GM12801 (cell line): ENCODE results near the gene RPS15.

Experiments
- TF ChIP-seq, protein P1 (sequence below): IDR thresholded peaks from one replicate; pipeline ENCODE4 v1.5.1; 2011; ENCODE audit warnings: control low read depth; ENCODE audit not compliant: insufficient read length; ENCODE audit errors: extremely low read depth

The RPS15 gene

DNA sequence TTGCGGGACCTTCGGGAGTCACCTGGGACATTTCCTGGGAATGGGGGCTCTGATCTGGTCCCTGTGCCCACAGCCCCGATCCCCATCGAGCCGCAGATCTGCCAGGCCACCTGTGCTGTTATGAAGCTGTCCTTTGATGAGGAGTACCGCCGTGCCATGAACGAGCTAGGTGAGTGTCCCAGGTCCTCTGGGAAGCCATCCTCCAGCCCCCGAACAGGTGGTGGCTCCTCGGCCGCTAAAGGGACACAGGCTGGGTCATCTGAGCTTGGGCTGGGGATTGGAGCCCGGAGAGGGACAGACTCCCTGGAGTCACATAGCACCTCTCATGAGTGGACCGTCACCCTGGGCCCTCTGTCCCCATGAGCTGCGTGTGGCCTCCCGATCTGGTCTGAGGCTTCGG lies 19.7 kb downstream of the RPS15 start:
- TF ChIP-seq, protein P1, sequence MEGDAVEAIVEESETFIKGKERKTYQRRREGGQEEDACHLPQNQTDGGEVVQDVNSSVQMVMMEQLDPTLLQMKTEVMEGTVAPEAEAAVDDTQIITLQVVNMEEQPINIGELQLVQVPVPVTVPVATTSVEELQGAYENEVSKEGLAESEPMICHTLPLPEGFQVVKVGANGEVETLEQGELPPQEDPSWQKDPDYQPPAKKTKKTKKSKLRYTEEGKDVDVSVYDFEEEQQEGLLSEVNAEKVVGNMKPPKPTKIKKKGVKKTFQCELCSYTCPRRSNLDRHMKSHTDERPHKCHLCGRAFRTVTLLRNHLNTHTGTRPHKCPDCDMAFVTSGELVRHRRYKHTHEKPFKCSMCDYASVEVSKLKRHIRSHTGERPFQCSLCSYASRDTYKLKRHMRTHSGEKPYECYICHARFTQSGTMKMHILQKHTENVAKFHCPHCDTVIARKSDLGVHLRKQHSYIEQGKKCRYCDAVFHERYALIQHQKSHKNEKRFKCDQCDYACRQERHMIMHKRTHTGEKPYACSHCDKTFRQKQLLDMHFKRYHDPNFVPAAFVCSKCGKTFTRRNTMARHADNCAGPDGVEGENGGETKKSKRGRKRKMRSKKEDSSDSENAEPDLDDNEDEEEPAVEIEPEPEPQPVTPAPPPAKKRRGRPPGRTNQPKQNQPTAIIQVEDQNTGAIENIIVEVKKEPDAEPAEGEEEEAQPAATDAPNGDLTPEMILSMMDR: no peak

DNA sequence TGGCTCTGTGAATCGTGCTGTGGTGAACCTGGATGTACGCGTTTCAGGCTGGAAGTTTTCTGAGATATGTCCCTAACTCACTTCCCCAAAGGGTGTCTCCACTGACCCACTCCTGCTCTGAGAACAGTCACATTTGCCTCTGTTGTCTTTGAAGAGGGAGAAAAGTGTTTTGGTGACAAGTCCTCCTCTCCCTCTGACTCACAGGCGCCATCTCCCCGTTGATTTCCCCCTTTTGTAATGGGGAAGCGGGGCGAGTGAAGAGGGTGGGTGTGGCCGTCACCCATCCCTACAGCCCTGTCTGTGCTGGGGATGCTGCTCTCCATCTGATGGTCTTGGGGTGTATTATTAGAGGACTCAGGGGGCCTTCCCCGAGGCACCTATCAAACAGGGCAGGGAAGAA lies 21.3 kb downstream of the RPS15 start:
- TF ChIP-seq, protein P1: no peak

GRCh38 chr19:1460033-1460995 lies 22.1 kb downstream of the RPS15 start:
- TF ChIP-seq, protein P1: no peak

DNA sequence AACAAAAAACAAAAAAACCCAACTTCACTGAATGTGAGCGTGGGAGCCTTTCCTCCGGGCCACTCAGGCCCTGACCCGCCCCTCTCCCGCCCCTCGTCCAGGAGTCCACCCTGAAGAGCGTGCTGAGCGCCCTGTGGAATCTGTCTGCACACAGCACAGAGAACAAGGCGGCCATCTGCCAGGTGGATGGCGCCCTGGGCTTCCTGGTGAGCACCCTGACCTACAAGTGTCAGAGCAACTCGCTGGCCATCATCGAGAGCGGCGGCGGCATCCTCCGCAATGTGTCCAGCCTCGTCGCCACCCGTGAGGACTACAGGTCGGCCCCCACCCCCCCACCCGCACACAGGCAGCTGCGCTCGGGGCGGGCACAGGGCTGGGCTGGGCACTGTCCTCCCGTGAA lies 23.7 kb downstream of the RPS15 start:
- TF ChIP-seq, protein P1: no peak

DNA sequence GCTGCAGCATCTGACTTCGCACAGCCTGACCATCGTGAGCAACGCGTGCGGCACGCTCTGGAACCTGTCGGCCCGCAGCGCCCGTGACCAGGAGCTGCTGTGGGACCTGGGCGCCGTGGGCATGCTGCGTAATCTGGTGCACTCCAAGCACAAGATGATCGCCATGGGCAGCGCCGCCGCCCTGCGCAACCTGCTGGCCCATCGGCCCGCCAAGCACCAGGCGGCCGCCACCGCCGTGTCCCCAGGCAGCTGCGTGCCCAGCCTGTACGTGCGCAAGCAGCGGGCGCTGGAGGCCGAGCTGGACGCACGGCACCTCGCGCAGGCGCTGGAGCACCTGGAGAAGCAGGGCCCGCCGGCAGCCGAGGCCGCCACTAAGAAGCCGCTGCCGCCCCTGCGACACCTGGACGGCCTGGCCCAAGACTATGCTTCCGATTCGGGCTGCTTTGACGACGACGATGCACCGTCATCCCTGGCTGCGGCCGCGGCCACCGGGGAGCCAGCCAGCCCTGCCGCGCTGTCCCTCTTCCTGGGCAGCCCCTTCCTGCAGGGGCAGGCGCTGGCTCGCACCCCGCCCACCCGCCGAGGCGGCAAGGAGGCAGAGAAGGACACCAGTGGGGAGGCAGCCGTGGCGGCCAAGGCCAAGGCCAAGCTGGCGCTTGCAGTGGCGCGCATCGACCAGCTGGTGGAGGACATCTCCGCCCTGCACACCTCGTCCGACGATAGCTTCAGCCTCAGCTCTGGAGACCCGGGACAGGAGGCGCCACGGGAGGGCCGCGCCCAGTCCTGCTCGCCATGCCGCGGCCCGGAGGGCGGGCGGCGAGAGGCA lies 27.2 kb downstream of the RPS15 start:
- TF ChIP-seq, protein P1: no peak

DNA sequence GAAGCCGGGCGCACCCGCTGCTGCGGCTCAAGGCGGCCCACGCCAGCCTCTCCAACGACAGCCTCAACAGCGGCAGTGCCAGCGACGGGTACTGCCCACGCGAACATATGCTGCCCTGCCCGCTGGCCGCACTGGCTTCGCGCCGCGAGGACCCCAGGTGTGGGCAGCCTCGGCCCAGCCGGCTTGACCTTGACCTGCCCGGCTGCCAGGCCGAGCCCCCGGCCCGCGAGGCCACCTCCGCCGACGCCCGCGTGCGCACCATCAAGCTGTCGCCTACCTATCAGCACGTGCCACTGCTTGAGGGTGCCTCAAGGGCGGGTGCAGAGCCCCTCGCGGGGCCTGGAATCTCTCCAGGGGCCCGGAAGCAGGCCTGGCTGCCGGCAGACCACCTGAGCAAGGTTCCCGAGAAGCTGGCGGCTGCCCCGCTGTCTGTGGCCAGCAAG lies 27.8 kb downstream of the RPS15 start:
- TF ChIP-seq, protein P1: no peak
